ENCODE data around the gene GPR162. TPM values are rescaled to one million over a fixed set of nuclear protein-coding genes. Genes with fewer than 3 reads are reported as not detected.
"Not testable (repeated sequence)": the region's sequence is repeated elsewhere in the genome, so short reads cannot be mapped to it uniquely, and the experiment has no call there.

GPR162 gene
- total RNA-seq, 2 experiments from 2014 or later, result not detected

DNA sequence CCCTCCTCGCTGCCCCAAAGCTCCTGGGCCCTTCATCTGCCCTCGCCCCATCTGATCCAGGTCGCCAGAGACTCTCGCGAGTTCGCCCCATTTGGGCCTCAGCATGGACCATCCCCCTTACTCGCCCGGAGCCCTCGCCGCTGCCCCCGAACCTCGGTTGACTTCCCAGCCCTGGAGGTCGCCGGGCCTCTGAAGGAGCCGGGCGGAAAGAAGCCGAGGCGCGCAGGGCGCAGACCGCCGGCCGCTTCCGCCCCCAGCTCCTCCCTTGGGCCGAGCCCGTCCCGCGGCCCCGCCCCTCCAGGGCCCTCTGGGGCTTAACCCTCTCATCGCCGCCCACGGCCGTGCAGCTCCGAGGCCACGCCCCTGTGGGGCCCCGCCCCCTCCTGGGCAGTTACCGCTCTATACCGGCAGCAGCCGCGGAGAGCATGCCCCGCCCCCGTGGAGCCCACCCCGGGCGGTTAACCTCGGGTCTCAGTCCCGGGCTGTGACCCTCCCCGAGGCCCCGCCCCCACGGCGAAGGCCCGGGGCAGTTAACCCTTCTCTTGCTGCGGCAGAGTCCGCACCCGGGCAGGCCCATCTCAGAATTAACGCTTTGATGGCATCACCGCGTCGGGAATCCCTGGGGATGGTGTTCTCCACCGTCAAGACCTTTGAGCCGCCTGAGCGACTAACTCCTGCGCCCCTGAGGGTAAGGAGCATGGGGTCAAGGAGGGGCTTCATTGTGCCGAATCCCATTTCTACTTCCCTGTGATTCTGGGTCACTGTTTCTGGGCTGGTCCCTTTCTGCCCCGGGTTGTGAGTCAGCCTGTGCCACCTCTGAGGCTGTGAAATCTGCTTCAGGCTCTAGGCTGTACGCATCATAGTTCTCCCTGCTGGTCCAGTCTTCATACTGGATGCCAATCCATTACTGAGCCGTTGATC, 51.7 kb downstream of the GPR162 start, which contains the start of gene SPSB2:
Gene SPSB2 (minus strand): TSS at position 210 of the 921 bp plus-strand sequence. CDS start 402 bp downstream, outside the sequence.
- POLR2A ChIA-PET, result interaction anchor here (0.7 to 2.6 kb wide), 15 partner anchors 9 to 149 kb away, joined by 3 to 19 read pairs (median 3); partner anchors contain the start of genes C12orf57, CDCA3, LPCAT3 and RNU7-1
- CTCF ChIA-PET (ENCODE audit: unreplicated experiment), result interaction anchor here (0.6 to 2.8 kb wide), 9 partner anchors 9 to 64 kb away, joined by 3 to 17 read pairs (median 4); partner anchors contain the start of genes CDCA3 and USP5
- H3K79me2 ChIP-seq (ENCODE audit: insufficient read depth, low read depth, low read length), result peaks cover 17% of the 10 kb centered on the region; the same call in 1 of the 2 replicates
- DNase-seq (ENCODE audit: low spot score), result peak; percentile 100
- no peak for TF ChIP-seq EZH2phosphoT487 (IDR thresholded peaks at IDR 0.05; ENCODE audit: borderline replicate concordance, low read depth, low read length)
- TF ChIP-seq, protein P1, sequence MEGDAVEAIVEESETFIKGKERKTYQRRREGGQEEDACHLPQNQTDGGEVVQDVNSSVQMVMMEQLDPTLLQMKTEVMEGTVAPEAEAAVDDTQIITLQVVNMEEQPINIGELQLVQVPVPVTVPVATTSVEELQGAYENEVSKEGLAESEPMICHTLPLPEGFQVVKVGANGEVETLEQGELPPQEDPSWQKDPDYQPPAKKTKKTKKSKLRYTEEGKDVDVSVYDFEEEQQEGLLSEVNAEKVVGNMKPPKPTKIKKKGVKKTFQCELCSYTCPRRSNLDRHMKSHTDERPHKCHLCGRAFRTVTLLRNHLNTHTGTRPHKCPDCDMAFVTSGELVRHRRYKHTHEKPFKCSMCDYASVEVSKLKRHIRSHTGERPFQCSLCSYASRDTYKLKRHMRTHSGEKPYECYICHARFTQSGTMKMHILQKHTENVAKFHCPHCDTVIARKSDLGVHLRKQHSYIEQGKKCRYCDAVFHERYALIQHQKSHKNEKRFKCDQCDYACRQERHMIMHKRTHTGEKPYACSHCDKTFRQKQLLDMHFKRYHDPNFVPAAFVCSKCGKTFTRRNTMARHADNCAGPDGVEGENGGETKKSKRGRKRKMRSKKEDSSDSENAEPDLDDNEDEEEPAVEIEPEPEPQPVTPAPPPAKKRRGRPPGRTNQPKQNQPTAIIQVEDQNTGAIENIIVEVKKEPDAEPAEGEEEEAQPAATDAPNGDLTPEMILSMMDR (conservative IDR thresholded peaks at IDR 0.05; ENCODE audit: low read length), result no peak
- H3K9me3 ChIP-seq (ENCODE audit: low read length), result no peaks in the 10 kb centered on the region
- peaks cover 46% of the 10 kb centered on the region for H3K36me3 ChIP-seq (ENCODE audit: insufficient read depth, low read length)
- H3K4me2 ChIP-seq (ENCODE audit: low read length), result peak within 1 kb of the TSS; percentile 99
- H3K4me3 ChIP-seq (ENCODE audit: low read depth, low read length, poor library complexity, severe bottlenecking), result peak within 1 kb of the TSS; percentile 77
- H3K27ac ChIP-seq (ENCODE audit: low read depth, low read length, poor library complexity, severe bottlenecking), result peak within 1 kb of the TSS; percentile 68
- no TSS peak for BruUV-seq (replicated peaks)
- peak within 1 kb of the TSS; percentile 78 for H2AFZ ChIP-seq (ENCODE audit: low read length)
- H4K20me1 ChIP-seq (ENCODE audit: insufficient read depth, low read length), result 0 out of 2 replicates have a peak, but pooled peaks cover 10% of the 10 kb centered on the region
- H3K4me1 ChIP-seq (ENCODE audit: insufficient read depth, low read length, poor library complexity, severe bottlenecking), result peaks cover 47% of the 10 kb centered on the region
- intact Hi-C loops (cut with micrococcal nuclease; ENCODE audit: unreplicated experiment), result loop anchor here (1.0 to 5.0 kb wide), 8 partner anchors 18 to 319 kb away; partner anchors contain the start of genes C1RL, ENO2, LPCAT3 and USP5
- no peaks in the 10 kb centered on the region for H3K9me2 ChIP-seq (ENCODE audit: insufficient read depth, low read length)

DNA sequence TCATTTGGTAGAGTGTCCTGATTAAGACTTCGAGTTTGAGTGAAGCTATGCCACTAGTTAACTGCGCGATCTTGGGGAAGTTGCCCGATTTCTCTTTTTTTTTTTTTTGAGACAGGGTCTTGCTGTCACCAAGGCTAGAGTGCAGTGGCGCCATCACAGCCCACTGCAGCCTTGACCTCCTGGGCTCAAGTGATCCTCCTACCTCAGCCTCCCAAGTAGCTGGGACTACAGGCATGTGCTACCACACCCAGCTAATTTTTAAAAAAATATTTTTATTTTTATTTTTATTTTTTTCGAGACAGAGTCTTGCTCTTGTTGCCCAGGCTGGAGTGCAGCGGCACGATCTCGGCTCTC, 52.4 kb downstream of the GPR162 start:
- Histone ChIP-seq H3K4me1 (ENCODE audit: insufficient read depth, low read length, poor library complexity, severe bottlenecking) (peaks cover 41% of the 10 kb centered on the region), H3K4me3 (ENCODE audit: low read depth, low read length, poor library complexity, severe bottlenecking) (peak overlapping the region; percentile 77), H3K27ac (ENCODE audit: low read depth, low read length, poor library complexity, severe bottlenecking) (peak overlapping the region; percentile 68), H2AFZ (ENCODE audit: low read length) (peak overlapping the region; percentile 78), H3K4me2 (ENCODE audit: low read length) (peak overlapping the region; percentile 88), H3K36me3 (ENCODE audit: insufficient read depth, low read length) (peaks cover 40% of the 10 kb centered on the region), H3K79me2 (ENCODE audit: insufficient read depth, low read depth, low read length) (peaks cover 11% of the 10 kb centered on the region; the same call in 1 of the 2 replicates)
- CTCF ChIA-PET (ENCODE audit: unreplicated experiment); H4K20me1 ChIP-seq (ENCODE audit: insufficient read depth, low read length); DNase-seq (ENCODE audit: low spot score); BruUV-seq (replicated peaks); H3K9me2 ChIP-seq (ENCODE audit: insufficient read depth, low read length); H3K9me3 ChIP-seq (ENCODE audit: low read length): not testable (repeated sequence)
- intact Hi-C loops (cut with micrococcal nuclease; ENCODE audit: unreplicated experiment), result loop anchor here (5.0 kb wide), 3 partner anchors 88 to 318 kb away; partner anchors contain the start of gene C1RL
- POLR2A ChIA-PET, result interaction anchor here (0.7 to 2.5 kb wide), 4 partner anchors 18 to 61 kb away, joined by 3 to 17 read pairs (median 3); no protein-coding TSS in a partner anchor

Other genes with a start within 250 kb of the GPR162 start
- gene CHD4, start 214.4 kb upstream of the GPR162 start, total RNA-seq (2014; rRNA removed; shearing (Covaris generic)), result 287 and 319 TPM in 2 replicates
- 247 and 267 TPM in 2 replicates for gene CHD4, start 214.4 kb upstream of the GPR162 start, total RNA-seq (2022)
- 7.7 and 14.4 TPM in 2 replicates for gene LPAR5, start 185.9 kb upstream of the GPR162 start, total RNA-seq (2014; rRNA removed; shearing (Covaris generic))
- 25.3 and 25.6 TPM in 2 replicates for gene LPAR5, start 185.9 kb upstream of the GPR162 start, total RNA-seq (2022)
- 3.6 and 4.4 TPM in 2 replicates for gene ACRBP, start 174.4 kb upstream of the GPR162 start, total RNA-seq (2014; rRNA removed; shearing (Covaris generic))
- gene ACRBP, start 174.4 kb upstream of the GPR162 start, total RNA-seq (2022), result 9.3 and 9.4 TPM in 2 replicates
- gene ING4, start 158.7 kb upstream of the GPR162 start, total RNA-seq (2014; rRNA removed; shearing (Covaris generic)), result 27.1 and 38.1 TPM in 2 replicates
- 30.8 and 37.0 TPM in 2 replicates for gene ING4, start 158.7 kb upstream of the GPR162 start, total RNA-seq (2022)
- gene ZNF384, start 132.4 kb upstream of the GPR162 start, total RNA-seq (2014; rRNA removed; shearing (Covaris generic)), result 48.2 and 48.6 TPM in 2 replicates
- 95.5 and 109 TPM in 2 replicates for gene ZNF384, start 132.4 kb upstream of the GPR162 start, total RNA-seq (2022)
- gene PIANP, start 121.0 kb upstream of the GPR162 start, total RNA-seq (2014; rRNA removed; shearing (Covaris generic)), result 0.98 and 1.2 TPM in 2 replicates
- gene PIANP, start 121.0 kb upstream of the GPR162 start, total RNA-seq (2022), result 15.2 and 15.4 TPM in 2 replicates
- gene COPS7A, start 97.8 kb upstream of the GPR162 start, total RNA-seq (2014; rRNA removed; shearing (Covaris generic)), result 64.8 and 71.2 TPM in 2 replicates
- 51.1 and 53.8 TPM in 2 replicates for gene COPS7A, start 97.8 kb upstream of the GPR162 start, total RNA-seq (2022)
- gene MLF2, start 68.7 kb upstream of the GPR162 start, total RNA-seq (2014; rRNA removed; shearing (Covaris generic)), result 87.3 and 96.2 TPM in 2 replicates
- gene MLF2, start 68.7 kb upstream of the GPR162 start, total RNA-seq (2022), result 79.7 and 81.3 TPM in 2 replicates
- gene PTMS, start 55.5 kb upstream of the GPR162 start, total RNA-seq (2014; rRNA removed; shearing (Covaris generic)), result 6.3 and 7.8 TPM in 2 replicates
- gene PTMS, start 55.5 kb upstream of the GPR162 start, total RNA-seq (2022), result 9.8 and 11.8 TPM in 2 replicates
- 0.19 and 0.62 TPM in 2 replicates for gene LAG3, start 49.3 kb upstream of the GPR162 start, total RNA-seq (2014; rRNA removed; shearing (Covaris generic))
- 0.26 TPM in 1 of 2 replicates, not detected in the other for gene LAG3, start 49.3 kb upstream of the GPR162 start, total RNA-seq (2022)
- gene CD4, start 32.3 kb upstream of the GPR162 start, total RNA-seq (2014; rRNA removed; shearing (Covaris generic)), result not detected in 2 replicates
- not detected in 2 replicates for gene CD4, start 32.3 kb upstream of the GPR162 start, total RNA-seq (2022)
- gene P3H3, start 6.6 kb downstream of the GPR162 start, total RNA-seq (2014; rRNA removed; shearing (Covaris generic)), result 0.54 and 1.0 TPM in 2 replicates
- 0.50 and 0.93 TPM in 2 replicates for gene P3H3, start 6.6 kb downstream of the GPR162 start, total RNA-seq (2022)
- gene GNB3, start 19.1 kb downstream of the GPR162 start, total RNA-seq (2014; rRNA removed; shearing (Covaris generic)), result 3.6 and 5.0 TPM in 2 replicates
- gene GNB3, start 19.1 kb downstream of the GPR162 start, total RNA-seq (2022), result 20.4 and 23.7 TPM in 2 replicates
- 160 and 222 TPM in 2 replicates for gene CDCA3, start 29.5 kb downstream of the GPR162 start, total RNA-seq (2014; rRNA removed; shearing (Covaris generic))
- 151 and 161 TPM in 2 replicates for gene CDCA3, start 29.5 kb downstream of the GPR162 start, total RNA-seq (2022)
- 65.9 and 70.4 TPM in 2 replicates for gene USP5, start 30.3 kb downstream of the GPR162 start, total RNA-seq (2014; rRNA removed; shearing (Covaris generic))
- gene USP5, start 30.3 kb downstream of the GPR162 start, total RNA-seq (2022), result 112 and 129 TPM in 2 replicates
- gene TPI1, start 45.7 kb downstream of the GPR162 start, total RNA-seq (2014; rRNA removed; shearing (Covaris generic)), result 596 and 608 TPM in 2 replicates
- 519 and 801 TPM in 2 replicates for gene TPI1, start 45.7 kb downstream of the GPR162 start, total RNA-seq (2022)
- gene SPSB2, start 51.5 kb downstream of the GPR162 start, total RNA-seq (2014; rRNA removed; shearing (Covaris generic)), result 7.8 and 8.3 TPM in 2 replicates
- gene SPSB2, start 51.5 kb downstream of the GPR162 start, total RNA-seq (2022), result 8.5 and 10.8 TPM in 2 replicates
- gene LRRC23, start 83.0 kb downstream of the GPR162 start, total RNA-seq (2014; rRNA removed; shearing (Covaris generic)), result 15.7 and 17.7 TPM in 2 replicates
- gene LRRC23, start 83.0 kb downstream of the GPR162 start, total RNA-seq (2022), result 19.8 and 20.2 TPM in 2 replicates
- 24.9 and 29.3 TPM in 2 replicates for gene ENO2, start 92.8 kb downstream of the GPR162 start, total RNA-seq (2014; rRNA removed; shearing (Covaris generic))
- 79.6 and 89.5 TPM in 2 replicates for gene ENO2, start 92.8 kb downstream of the GPR162 start, total RNA-seq (2022)
- 0.98 and 3.1 TPM in 2 replicates for gene ATN1, start 106.1 kb downstream of the GPR162 start, total RNA-seq (2014; rRNA removed; shearing (Covaris generic))
- 4.9 and 6.7 TPM in 2 replicates for gene ATN1, start 106.1 kb downstream of the GPR162 start, total RNA-seq (2022)
- not detected in 2 replicates for gene RNU7-1, start 122.0 kb downstream of the GPR162 start, total RNA-seq (2014; rRNA removed; shearing (Covaris generic))
- gene RNU7-1, start 122.0 kb downstream of the GPR162 start, total RNA-seq (2022), result not detected in 2 replicates
- 315 and 319 TPM in 2 replicates for gene C12orf57, start 122.2 kb downstream of the GPR162 start, total RNA-seq (2014; rRNA removed; shearing (Covaris generic))
- 126 and 130 TPM in 2 replicates for gene C12orf57, start 122.2 kb downstream of the GPR162 start, total RNA-seq (2022)
- 37.1 and 42.9 TPM in 2 replicates for gene PTPN6, start 129.5 kb downstream of the GPR162 start, total RNA-seq (2014; rRNA removed; shearing (Covaris generic))
- 110 and 116 TPM in 2 replicates for gene PTPN6, start 129.5 kb downstream of the GPR162 start, total RNA-seq (2022)
- 330 and 358 TPM in 2 replicates for gene PHB2, start 148.8 kb downstream of the GPR162 start, total RNA-seq (2014; rRNA removed; shearing (Covaris generic))
- gene PHB2, start 148.8 kb downstream of the GPR162 start, total RNA-seq (2022), result 379 and 412 TPM in 2 replicates
- gene EMG1, start 149.1 kb downstream of the GPR162 start, total RNA-seq (2014; rRNA removed; shearing (Covaris generic)), result 60.4 and 61.7 TPM in 2 replicates
- 82.7 and 99.0 TPM in 2 replicates for gene EMG1, start 149.1 kb downstream of the GPR162 start, total RNA-seq (2022)
- gene LPCAT3, start 196.7 kb downstream of the GPR162 start, total RNA-seq (2014; rRNA removed; shearing (Covaris generic)), result 11.6 and 17.4 TPM in 2 replicates
- gene LPCAT3, start 196.7 kb downstream of the GPR162 start, total RNA-seq (2022), result 29.7 TPM in 2 replicates
- gene C1S, start 238.9 kb downstream of the GPR162 start, total RNA-seq (2014; rRNA removed; shearing (Covaris generic)), result 5.2 and 9.8 TPM in 2 replicates
- gene C1S, start 238.9 kb downstream of the GPR162 start, total RNA-seq (2022), result 3.6 and 5.2 TPM in 2 replicates